Skin of body (tissue), 2 donors: Measurements from ENCODE around the gene FZD2. TPM values are rescaled to one million over a fixed set of nuclear protein-coding genes. Genes with fewer than 3 reads are reported as not detected.

Source experiments
- DNase-seq: peaks from one replicate; lab custom pipeline; 2025; lab: John Stamatoyannopoulos, UW
- total RNA-seq: library from RNA; depleted of rRNA; stranded (reverse); fragments of >200 nt; gene quantifications from one replicate; pipeline ENCODE4 v1.2.3, GENCODE V29; 2014

FZD2 gene
- total RNA-seq, 1 donor from 2014 or later, result 5.7 TPM

GRCh38 chr17:44607836-44608690, 50.8 kb downstream of the FZD2 start:
- peak; percentile 58 for DNase-seq

- no peak for DNase-seq
Measured at GRCh38 chr17:44608727-44609435, 51.6 kb downstream of the FZD2 start.

GRCh38 chr17:44610331-44610730, 53.0 kb downstream of the FZD2 start:
- DNase-seq, result no peak

Other genes with a start within 250 kb of the FZD2 start
- gene RUNDC3A, start 248.9 kb upstream of the FZD2 start, total RNA-seq, result 7.6 TPM
- gene SLC25A39, start 232.7 kb upstream of the FZD2 start, total RNA-seq, result 68.0 TPM
- gene GRN, start 212.2 kb upstream of the FZD2 start, total RNA-seq, result 184 TPM
- gene FAM171A2, start 193.6 kb upstream of the FZD2 start, total RNA-seq, result 3.4 TPM
- gene ITGA2B, start 167.8 kb upstream of the FZD2 start, total RNA-seq, result 2.4 TPM
- 32.4 TPM for gene GPATCH8, start 54.1 kb upstream of the FZD2 start, total RNA-seq
- gene MEIOC, start 99.0 kb downstream of the FZD2 start, total RNA-seq, result 0.10 TPM
- 20.3 TPM for gene CCDC43, start 132.3 kb downstream of the FZD2 start, total RNA-seq
- gene DBF4B, start 151.2 kb downstream of the FZD2 start, total RNA-seq, result 3.9 TPM
- gene ADAM11, start 201.5 kb downstream of the FZD2 start, total RNA-seq, result 0.89 TPM